Neural cell (in vitro differentiated cells): ENCODE results near the gene SPTBN2.

Experiments used
- EP300 ChIP-seq: fragments of 450-650 bp; conservative IDR thresholded peaks from 2 replicates; pipeline ENCODE4 v1.6.1; 2014; ENCODE audit warnings: antibody characterized with exemption, mild to moderate bottlenecking, moderate library complexity; ENCODE audit not compliant: poor library complexity, severe bottlenecking
- EZH2 ChIP-seq: fragments of 200-600, 300-800 bp; shearing (Covaris generic), sonication (generic); IDR thresholded peaks from 2 replicates; pipeline ENCODE4 v1.6.1; 2014; ENCODE audit warnings: antibody characterized with exemption, low read length, borderline replicate concordance, mild to moderate bottlenecking; ENCODE audit not compliant: insufficient read depth, poor library complexity, severe bottlenecking
- MXI1 ChIP-seq: fragments of 450-650 bp; conservative IDR thresholded peaks from 2 replicates; pipeline ENCODE4 v1.6.1; 2014; ENCODE audit warnings: antibody characterized with exemption, mild to moderate bottlenecking; ENCODE audit not compliant: poor library complexity, severe bottlenecking
- POLR2AphosphoS5 ChIP-seq: IDR thresholded peaks from 2 replicates; pipeline ENCODE4 v1.6.1; 2012
- RAD21 ChIP-seq: fragments of 450-650 bp; conservative IDR thresholded peaks from 2 replicates; pipeline ENCODE4 v1.6.1; 2014; ENCODE audit warnings: antibody characterized with exemption, mild to moderate bottlenecking, moderate library complexity
- SMC3 ChIP-seq: fragments of 450-650 bp; conservative IDR thresholded peaks from 2 replicates; pipeline ENCODE4 v1.6.1; 2014; ENCODE audit warnings: antibody characterized with exemption, mild to moderate bottlenecking, moderate library complexity; ENCODE audit not compliant: poor library complexity
- TF ChIP-seq, protein P1 (sequence below): fragments of 450-650 bp; IDR thresholded peaks from 2 replicates; pipeline ENCODE4 v1.5.1; 2014; ENCODE audit warnings: antibody characterized with exemption, mild to moderate bottlenecking, moderate library complexity; ENCODE audit not compliant: poor library complexity, severe bottlenecking

DNA sequence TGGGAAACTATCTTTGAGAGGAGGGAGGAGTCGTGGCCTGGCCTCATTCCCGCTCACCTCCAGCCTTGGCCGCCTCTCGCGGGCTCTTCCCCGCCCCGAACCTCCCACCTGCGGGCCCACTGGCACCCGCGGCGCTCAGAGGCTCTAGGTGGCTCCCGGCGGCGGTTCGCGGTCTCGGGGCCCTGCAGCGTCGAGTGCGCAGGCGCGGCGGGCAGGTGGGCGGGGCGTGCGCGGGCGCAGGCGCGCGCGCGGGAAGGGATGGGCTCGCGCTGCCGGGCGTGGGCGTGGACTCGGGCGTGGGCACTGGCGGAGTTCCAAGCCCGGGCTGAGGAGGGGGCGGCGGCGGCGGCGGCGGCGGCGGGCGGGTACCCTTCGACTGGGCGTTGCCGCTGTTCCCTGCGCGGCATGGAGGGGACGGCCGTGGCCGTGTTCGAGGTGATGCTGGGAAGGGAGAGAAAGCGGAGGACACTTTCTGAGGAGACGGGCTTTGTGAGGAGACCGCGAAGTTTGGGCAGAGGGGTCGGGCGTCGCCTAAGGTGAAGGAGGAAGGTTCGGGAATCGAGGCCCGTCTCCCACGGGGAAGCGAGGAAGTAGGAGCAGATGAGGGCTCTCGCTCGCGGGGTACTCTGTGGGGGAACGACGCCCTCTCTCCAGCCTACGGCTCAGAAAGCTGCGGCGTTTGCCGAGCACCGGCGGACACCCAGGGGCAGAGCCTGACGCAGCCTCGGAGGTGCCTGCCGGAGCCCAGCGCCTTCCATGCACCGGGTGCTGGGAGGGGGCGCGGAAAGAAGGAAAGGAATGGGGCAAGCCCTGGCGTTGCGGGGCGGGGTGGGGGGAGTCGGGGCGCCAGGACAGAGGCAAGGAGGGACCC is 15.7 kb upstream of the SPTBN2 start:
- TF ChIP-seq, protein P1, sequence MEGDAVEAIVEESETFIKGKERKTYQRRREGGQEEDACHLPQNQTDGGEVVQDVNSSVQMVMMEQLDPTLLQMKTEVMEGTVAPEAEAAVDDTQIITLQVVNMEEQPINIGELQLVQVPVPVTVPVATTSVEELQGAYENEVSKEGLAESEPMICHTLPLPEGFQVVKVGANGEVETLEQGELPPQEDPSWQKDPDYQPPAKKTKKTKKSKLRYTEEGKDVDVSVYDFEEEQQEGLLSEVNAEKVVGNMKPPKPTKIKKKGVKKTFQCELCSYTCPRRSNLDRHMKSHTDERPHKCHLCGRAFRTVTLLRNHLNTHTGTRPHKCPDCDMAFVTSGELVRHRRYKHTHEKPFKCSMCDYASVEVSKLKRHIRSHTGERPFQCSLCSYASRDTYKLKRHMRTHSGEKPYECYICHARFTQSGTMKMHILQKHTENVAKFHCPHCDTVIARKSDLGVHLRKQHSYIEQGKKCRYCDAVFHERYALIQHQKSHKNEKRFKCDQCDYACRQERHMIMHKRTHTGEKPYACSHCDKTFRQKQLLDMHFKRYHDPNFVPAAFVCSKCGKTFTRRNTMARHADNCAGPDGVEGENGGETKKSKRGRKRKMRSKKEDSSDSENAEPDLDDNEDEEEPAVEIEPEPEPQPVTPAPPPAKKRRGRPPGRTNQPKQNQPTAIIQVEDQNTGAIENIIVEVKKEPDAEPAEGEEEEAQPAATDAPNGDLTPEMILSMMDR: peak; percentile 21
- TF ChIP-seq POLR2AphosphoS5: peak; percentile 84
- no peak for TF ChIP-seq EZH2
- TF ChIP-seq RAD21: peak; percentile 17
- TF ChIP-seq SMC3: peak; percentile 11
- peak; percentile 82 for TF ChIP-seq MXI1
- peak; percentile 40 for TF ChIP-seq EP300
